OCI-LY7 (cell line): ENCODE measurements around the gene FBXO28.

Source experiments
- EZH2phosphoT487 ChIP-seq: fragments of 200-600 bp; sonication (generic); IDR thresholded peaks from 2 replicates; pipeline ENCODE4 v1.6.1; 2018; ENCODE audit warnings: low read depth, borderline replicate concordance, mild to moderate bottlenecking, mixed run types, antibody characterized with exemption, low read length, moderate library complexity, mixed read lengths
- TF ChIP-seq, protein P1 (sequence below): fragments of 200-600 bp; sonication (generic); conservative IDR thresholded peaks from 2 replicates; pipeline ENCODE4 v1.5.1; 2014; ENCODE audit warnings: mild to moderate bottlenecking, antibody characterized with exemption, low read length, moderate library complexity, mixed read lengths

- TF ChIP-seq EZH2phosphoT487, result no peak
- TF ChIP-seq, protein P1, sequence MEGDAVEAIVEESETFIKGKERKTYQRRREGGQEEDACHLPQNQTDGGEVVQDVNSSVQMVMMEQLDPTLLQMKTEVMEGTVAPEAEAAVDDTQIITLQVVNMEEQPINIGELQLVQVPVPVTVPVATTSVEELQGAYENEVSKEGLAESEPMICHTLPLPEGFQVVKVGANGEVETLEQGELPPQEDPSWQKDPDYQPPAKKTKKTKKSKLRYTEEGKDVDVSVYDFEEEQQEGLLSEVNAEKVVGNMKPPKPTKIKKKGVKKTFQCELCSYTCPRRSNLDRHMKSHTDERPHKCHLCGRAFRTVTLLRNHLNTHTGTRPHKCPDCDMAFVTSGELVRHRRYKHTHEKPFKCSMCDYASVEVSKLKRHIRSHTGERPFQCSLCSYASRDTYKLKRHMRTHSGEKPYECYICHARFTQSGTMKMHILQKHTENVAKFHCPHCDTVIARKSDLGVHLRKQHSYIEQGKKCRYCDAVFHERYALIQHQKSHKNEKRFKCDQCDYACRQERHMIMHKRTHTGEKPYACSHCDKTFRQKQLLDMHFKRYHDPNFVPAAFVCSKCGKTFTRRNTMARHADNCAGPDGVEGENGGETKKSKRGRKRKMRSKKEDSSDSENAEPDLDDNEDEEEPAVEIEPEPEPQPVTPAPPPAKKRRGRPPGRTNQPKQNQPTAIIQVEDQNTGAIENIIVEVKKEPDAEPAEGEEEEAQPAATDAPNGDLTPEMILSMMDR, result no peak
Measured at GRCh38 chr1:224127925-224128819, 14.3 kb downstream of the FBXO28 start.
